GM12875 (cell line): ENCODE results near the gene OR10H5.
A peak's percentile ranks its signal among the peaks of the same experiment; 100 is the strongest.
"Not testable (repeated sequence)": the region's sequence is repeated elsewhere in the genome, so short reads cannot be mapped to it uniquely, and the experiment has no call there.

Experiments
- H3K4me3 ChIP-seq: one replicate; pipeline ENCODE4 v1.5.1; 2011; ENCODE audit warnings: low read depth, low read length, control low read depth
- CTCF ChIP-seq: IDR thresholded peaks from 2 replicates; pipeline ENCODE4 v1.5.1; 2011; ENCODE audit warnings: low read depth, mild to moderate bottlenecking, control low read depth, inconsistent platforms, low read length, moderate library complexity, borderline replicate concordance; ENCODE audit not compliant: insufficient read depth

The OR10H5 gene

GRCh38 chr19:15782211-15782610, 5.2 kb upstream of the OR10H5 start:
- no peak overlapping the region for H3K4me3 ChIP-seq
- TF ChIP-seq CTCF: no peak

- H3K4me3 ChIP-seq: not testable (repeated sequence)
These were observed 4.6 kb upstream of the OR10H5 start for GRCh38 chr19:15782896-15783295.

- TF ChIP-seq CTCF: no peak
- H3K4me3 ChIP-seq: no peak overlapping the region
These were observed 1.3 kb downstream of the OR10H5 start for GRCh38 chr19:15788594-15789270.

- no peak for TF ChIP-seq CTCF
- H3K4me3 ChIP-seq: no peak overlapping the region
These were observed 2.6 kb downstream of the OR10H5 start for GRCh38 chr19:15790096-15790495.

GRCh38 chr19:15794279-15794678, 6.8 kb downstream of the OR10H5 start:
- H3K4me3 ChIP-seq: not testable (repeated sequence)

GRCh38 chr19:15810335-15810734, 22.9 kb downstream of the OR10H5 start:
- TF ChIP-seq CTCF: peak; percentile 23; the same call in 1 of the 2 replicates
- H3K4me3 ChIP-seq: no peak overlapping the region

GRCh38 chr19:15811476-15811875, 24.0 kb downstream of the OR10H5 start:
- no peak for TF ChIP-seq CTCF
- no peak overlapping the region for H3K4me3 ChIP-seq

- peak; percentile 16; the same call in 1 of the 2 replicates for TF ChIP-seq CTCF
These were observed 24.7 kb downstream of the OR10H5 start for GRCh38 chr19:15812060-15812722.

More at GRCh38 chr19:15812060-15812722, 24.7 kb downstream of the OR10H5 start:
- no peak overlapping the region for H3K4me3 ChIP-seq
